K562 (cell line): ENCODE measurements around the gene NUMB.
"Not testable (repeated sequence)": the region's sequence is repeated elsewhere in the genome, so short reads cannot be mapped to it uniquely, and the experiment has no call there.

Experiments used
- EZH2 ChIP-seq: IDR thresholded peaks from 2 replicates; pipeline ENCODE4 v1.6.1; 2012; ENCODE audit warnings: low read depth, mild to moderate bottlenecking, inconsistent platforms, low read length, borderline replicate concordance
- FOXM1 ChIP-seq, 2 experiments: fragments of 450-650 bp in 1 of 2; sonication (generic) in 1 of 2; formaldehyde crosslinking in 1 of 2; IDR thresholded peaks; 2 replicates each; pipeline versions ENCODE4 v1.6.1 to v1.9.0; 2017 to 2022; ENCODE audit warnings: low read depth in 2 of 2, mild to moderate bottlenecking in 2 of 2, missing genetic modification reagents in 1 of 2, moderate library complexity in 1 of 2
- NR2C2 ChIP-seq, 2 experiments: fragments of 200-800 bp in 1 of 2; sonication (Bioruptor generic) in 1 of 2; sonication (generic) in 1 of 2; formaldehyde crosslinking in 1 of 2; IDR thresholded peaks; 2 replicates each; pipeline versions ENCODE4 v1.6.1 to v1.8.0; 2016 to 2022; ENCODE audit warnings: mild to moderate bottlenecking in 1 of 2, missing compliant biosample characterization in 1 of 2, missing genetic modification characterization in 1 of 2, missing genetic modification reagents in 1 of 2
- TF ChIP-seq, protein P1 (sequence below), 3 experiments: IDR thresholded peaks in 2 of 3; conservative IDR thresholded peaks in 1 of 3; 2 replicates each; pipeline ENCODE4 v1.5.1; 2011 to 2012; ENCODE audit warnings: low read length in 3 of 3, mild to moderate bottlenecking in 3 of 3, control low read depth in 2 of 3, improper control_type of control experiment in 1 of 3, inconsistent platforms in 1 of 3, low read depth in 1 of 3, mixed read lengths in 1 of 3, moderate library complexity in 1 of 3; ENCODE audit not compliant: insufficient read depth in 2 of 3

- not testable (repeated sequence) for TF ChIP-seq FOXM1 (IDR thresholded peaks at IDR 0.05; ENCODE audit: low read depth); FOXM1 (CRISPR knock-in tag; IDR thresholded peaks at IDR 0.05; ENCODE audit: low read depth); EZH2; NR2C2 (CRISPR knock-in tag; IDR thresholded peaks at IDR 0.05); NR2C2 (tag; IDR thresholded peaks at IDR 0.05)
- TF ChIP-seq, protein P1, sequence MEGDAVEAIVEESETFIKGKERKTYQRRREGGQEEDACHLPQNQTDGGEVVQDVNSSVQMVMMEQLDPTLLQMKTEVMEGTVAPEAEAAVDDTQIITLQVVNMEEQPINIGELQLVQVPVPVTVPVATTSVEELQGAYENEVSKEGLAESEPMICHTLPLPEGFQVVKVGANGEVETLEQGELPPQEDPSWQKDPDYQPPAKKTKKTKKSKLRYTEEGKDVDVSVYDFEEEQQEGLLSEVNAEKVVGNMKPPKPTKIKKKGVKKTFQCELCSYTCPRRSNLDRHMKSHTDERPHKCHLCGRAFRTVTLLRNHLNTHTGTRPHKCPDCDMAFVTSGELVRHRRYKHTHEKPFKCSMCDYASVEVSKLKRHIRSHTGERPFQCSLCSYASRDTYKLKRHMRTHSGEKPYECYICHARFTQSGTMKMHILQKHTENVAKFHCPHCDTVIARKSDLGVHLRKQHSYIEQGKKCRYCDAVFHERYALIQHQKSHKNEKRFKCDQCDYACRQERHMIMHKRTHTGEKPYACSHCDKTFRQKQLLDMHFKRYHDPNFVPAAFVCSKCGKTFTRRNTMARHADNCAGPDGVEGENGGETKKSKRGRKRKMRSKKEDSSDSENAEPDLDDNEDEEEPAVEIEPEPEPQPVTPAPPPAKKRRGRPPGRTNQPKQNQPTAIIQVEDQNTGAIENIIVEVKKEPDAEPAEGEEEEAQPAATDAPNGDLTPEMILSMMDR (IDR thresholded peaks at IDR 0.05 in 2 of 3, conservative IDR thresholded peaks at IDR 0.05 in 1 of 3; ENCODE audit: insufficient read depth in 2 of 3, low read depth in 1 of 3, low read length in 3 of 3), result not testable (repeated sequence)
Observed at GRCh38 chr14:73406248-73406647, 52.1 kb downstream of the NUMB start.
